A549 (cell line): ENCODE measurements around the gene MORN4. TPM values are rescaled to one million over a fixed set of nuclear protein-coding genes. Genes with fewer than 3 reads are reported as not detected.

Experiments used
- ATAC-seq, 2 experiments: fragments of 200-7000 bp in 1 of 2; fragments of >200 bp in 1 of 2; cut with Nextera tagmentation in 1 of 2; cut with Tn5 transposase in 1 of 2; 3 replicates each; pipeline versions ENCODE4 v1.8.0 to v1.9.1; 2018 to 2020; ENCODE audit warnings: mild to moderate bottlenecking in 1 of 2, moderate library complexity in 1 of 2
- CTCF ChIA-PET: fragments of 300-600 bp; sonication (Branson Sonifier 250); formaldehyde crosslinking; extraction: SDS; loops from one replicate; lab custom pipeline; 2021; ENCODE audit warnings: antibody characterized with exemption, inconsistent platforms; lab: Yijun Ruan, JAX
- POLR2A ChIA-PET: fragments of 350-600 bp; formaldehyde crosslinking; extraction: SDS; loops from one replicate; lab custom pipeline; 2021; ENCODE audit warnings: antibody characterized with exemption, inconsistent platforms; lab: Yijun Ruan, JAX
- DNase-seq, 2 experiments: peaks; one replicate each; pipeline versions ENCODE4 v3.0.0 to v3.0.0-alpha.2; 2011 to 2016; ENCODE audit warnings: low read depth in 1 of 2, low spot score in 1 of 2
- FAIRE-seq: peaks from 2 replicates; lab custom pipeline; 2011; peaks lifted over from hg19 to GRCh38; lab: Jason Lieb, UNC
- H3K27ac ChIP-seq, 2 experiments: fragments of >200 bp; sonication (Bioruptor Twin); formaldehyde crosslinking; 3 replicates each; pipeline ENCODE4 v1.5.1; 2016 to 2017
- H3K4me1 ChIP-seq: fragments of >200 bp; sonication (Bioruptor Twin); formaldehyde crosslinking; 3 replicates; pipeline ENCODE4 v1.6.1; 2016
- H3K4me2 ChIP-seq: fragments of >200 bp; sonication (Bioruptor Twin); formaldehyde crosslinking; 3 replicates; pipeline ENCODE4 v1.6.1; 2016
- H3K4me3 ChIP-seq: fragments of >200 bp; sonication (Bioruptor Twin); formaldehyde crosslinking; 3 replicates; pipeline ENCODE4 v1.5.1; 2016
- H3K9me3 ChIP-seq: fragments of >200 bp; sonication (Bioruptor Twin); formaldehyde crosslinking; 3 replicates; pipeline ENCODE4 v1.6.1; 2016
- EHF ChIP-seq: fragments of 250-450 bp; sonication (Bioruptor Pico); IDR thresholded peaks from 2 replicates; pipeline ENCODE4 v1.5.0; 2020; ENCODE audit warnings: mild to moderate bottlenecking
- EHMT2 ChIP-seq: fragments of 200-600 bp; sonication (generic); IDR thresholded peaks from 2 replicates; pipeline ENCODE4 v1.6.1; 2016; ENCODE audit warnings: antibody characterized with exemption, low read depth, mild to moderate bottlenecking, moderate library complexity
- EP300 ChIP-seq, 2 experiments: fragments of >200 bp; sonication (Bioruptor Twin); formaldehyde crosslinking; IDR thresholded peaks; 2 replicates in 1 of 2; 3 replicates in 1 of 2; pipeline ENCODE4 v1.6.1; 2016 to 2017
- FOSB ChIP-seq: fragments of 250-450 bp; sonication (Bioruptor Pico); IDR thresholded peaks from 2 replicates; pipeline ENCODE4 v1.5.0; 2020; ENCODE audit warnings: mild to moderate bottlenecking, moderate library complexity
- FOSL2 ChIP-seq, 2 experiments: fragments of 450-650 bp in 1 of 2; fragments of >200 bp in 1 of 2; sonication (Bioruptor Twin) in 1 of 2; formaldehyde crosslinking; IDR thresholded peaks; 2 replicates each; pipeline versions ENCODE4 v1.5.0 to v1.6.1; 2016 to 2020; ENCODE audit warnings: mild to moderate bottlenecking in 1 of 2, moderate library complexity in 1 of 2
- HEYL ChIP-seq: fragments of 250-450 bp; sonication (Bioruptor Pico); IDR thresholded peaks from 2 replicates; pipeline ENCODE4 v1.8.0; 2021; ENCODE audit warnings: mild to moderate bottlenecking, moderate library complexity
- HMGXB4 ChIP-seq: fragments of 250-450 bp; sonication (Bioruptor Pico); IDR thresholded peaks from 2 replicates; pipeline ENCODE4 v1.5.0; 2021; ENCODE audit warnings: mild to moderate bottlenecking, moderate library complexity, borderline replicate concordance
- HOXB13 ChIP-seq: fragments of 250-450 bp; sonication (Bioruptor Pico); IDR thresholded peaks from 2 replicates; pipeline ENCODE4 v1.5.0; 2020; ENCODE audit warnings: low read depth, mild to moderate bottlenecking, moderate library complexity
- JUNB ChIP-seq: fragments of >200 bp; sonication (Bioruptor Twin); formaldehyde crosslinking; IDR thresholded peaks from 2 replicates; pipeline ENCODE4 v1.6.1; 2016
- KDM5A ChIP-seq: fragments of 200-600 bp; sonication (generic); IDR thresholded peaks from 2 replicates; pipeline ENCODE4 v1.6.1; 2016; ENCODE audit warnings: antibody characterized with exemption, mild to moderate bottlenecking
- MAFK ChIP-seq: fragments of 450-650 bp; IDR thresholded peaks from 2 replicates; pipeline ENCODE4 v1.6.1; 2014; ENCODE audit not compliant: partially characterized antibody
- MAZ ChIP-seq: fragments of 150-350 bp; IDR thresholded peaks from 2 replicates; pipeline ENCODE4 v1.6.1; 2014; ENCODE audit warnings: antibody characterized with exemption, low read depth, low read length, borderline replicate concordance
- MYC ChIP-seq: IDR thresholded peaks from 2 replicates; pipeline ENCODE4 v1.6.1; 2012; ENCODE audit warnings: mild to moderate bottlenecking, inconsistent platforms, low read length, improper control_type of control experiment, borderline replicate concordance
- NPAS2 ChIP-seq: fragments of 250-450 bp; sonication (Bioruptor Pico); IDR thresholded peaks from 2 replicates; pipeline ENCODE4 v1.8.0; 2022; ENCODE audit warnings: mild to moderate bottlenecking, moderate library complexity, borderline replicate concordance
- NR3C1 ChIP-seq: fragments of >200 bp; sonication (Bioruptor Twin); formaldehyde crosslinking; IDR thresholded peaks from 3 replicates; pipeline ENCODE4 v1.6.1; 2017
- POLR2AphosphoS2 ChIP-seq: conservative IDR thresholded peaks from 2 replicates; pipeline ENCODE4 v1.6.1; 2012; ENCODE audit warnings: low read length, improper control_type of control experiment, inconsistent platforms
- RFX5 ChIP-seq: fragments of 450-650 bp; IDR thresholded peaks from 2 replicates; pipeline ENCODE4 v1.7.1; 2014; ENCODE audit warnings: antibody characterized with exemption, mild to moderate bottlenecking, moderate library complexity
- SMC3 ChIP-seq: fragments of >200 bp; sonication (Bioruptor Twin); formaldehyde crosslinking; IDR thresholded peaks from 3 replicates; pipeline ENCODE4 v1.6.1; 2018; ENCODE audit warnings: inconsistent platforms
- TFCP2L1 ChIP-seq: fragments of 250-450 bp; sonication (Bioruptor Pico); IDR thresholded peaks from 2 replicates; pipeline ENCODE4 v1.5.0; 2021; ENCODE audit warnings: mild to moderate bottlenecking
- TP53 ChIP-seq: fragments of 250-450 bp; sonication (Bioruptor Pico); IDR thresholded peaks from 2 replicates; pipeline ENCODE4 v1.5.0; 2021; ENCODE audit warnings: mild to moderate bottlenecking, moderate library complexity
- WGBS: methylation state at CpG from one replicate; pipeline ENCODE4 v1.1.6; 2017; ENCODE audit errors: missing lambda C conversion rate; 5-methylcytosine and 5-hydroxymethylcytosine counted together
- polyA plus RNA-seq, 4 experiments: library from polyadenylated mRNA; depleted of rRNA in 3 of 4; stranded (reverse); fragments of >200 nt; fragmentation: RNase III in 1 of 4; extraction: RNeasy Plus Mini Kit Qiagen cat#74134 plus additional on column Dnase treatment in 1 of 4; gene quantifications; 2 replicates in 3 of 4; 3 replicates in 1 of 4; pipeline ENCODE4 v1.2.3, GENCODE V29; 2011 to 2017
- TF ChIP-seq, protein P1 (sequence below): fragments of >200 bp; sonication (Bioruptor Twin); formaldehyde crosslinking; IDR thresholded peaks from 3 replicates; pipeline ENCODE4 v1.6.1; 2016
- TF ChIP-seq, protein P2 (sequence below): fragments of 200-600 bp; sonication (generic); IDR thresholded peaks from 2 replicates; pipeline ENCODE4 v1.6.1; 2016; ENCODE audit warnings: antibody characterized with exemption, mild to moderate bottlenecking, moderate library complexity

The MORN4 gene
- polyA plus RNA-seq, 2 of the 4 experiments (the other 2 are of a cell fraction) = 8.9 to 13.8 TPM

DNA sequence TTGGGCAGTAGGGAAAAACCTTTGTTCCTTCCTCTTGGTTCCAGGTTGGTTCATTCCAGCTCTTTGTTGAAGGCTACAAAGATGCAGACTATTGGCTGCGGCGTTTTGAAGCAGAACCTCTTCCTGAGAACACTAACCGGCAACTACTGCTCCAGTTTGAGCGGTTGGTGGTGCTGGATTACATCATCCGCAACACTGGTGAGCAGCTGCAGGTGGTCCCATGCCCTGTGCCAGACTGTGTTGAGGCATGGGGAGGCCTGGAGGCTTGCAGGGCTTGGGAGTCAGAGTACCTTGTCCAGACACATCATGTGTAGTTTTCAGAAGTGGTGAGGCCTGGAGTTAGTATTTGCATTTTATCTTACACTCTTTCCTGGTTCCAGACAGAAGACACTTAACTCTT lies 23.5 kb upstream of the MORN4 start:
- Histone ChIP-seq H3K9me3 (no peaks in the 10 kb centered on the region), H3K4me2 (no peak overlapping the region), H3K4me3 (no peak overlapping the region), H3K4me1 (peaks cover 12% of the 10 kb centered on the region), H3K27ac (no peak overlapping the region)
- FAIRE-seq = no peak
- POLR2A ChIA-PET = no interaction called here
- DNase-seq = no peak
- 95% methylated on average over 5 of the region's 5 CpGs for WGBS
- ATAC-seq = peak; percentile 27 to 43; a peak in 3 of 6 replicates
- TF ChIP-seq SMC3 (no peak), HOXB13 (CRISPR knock-in tag) (no peak), POLR2AphosphoS2 (no peak), TFCP2L1 (CRISPR knock-in tag) (no peak), EHMT2 (no peak), NR3C1 (no peak), EHF (CRISPR knock-in tag) (no peak), EP300 (IDR thresholded peaks at IDR 0.05) (no peak)
- CTCF ChIA-PET = interaction anchor here (1.3 to 37.6 kb wide), 2 partner anchors 22 to 62 kb away, joined by 6 to 1127 read pairs; partner anchors contain the start of genes MARVELD1 and ZFYVE27

GRCh38 chr10:97651773-97652172 lies 18.5 kb upstream of the MORN4 start:
- no peak for FAIRE-seq
- ATAC-seq = no peak
- Histone ChIP-seq H3K4me1 (peaks cover 58% of the 10 kb centered on the region), H3K4me3 (no peak overlapping the region), H3K9me3 (no peaks in the 10 kb centered on the region), H3K27ac (peak overlapping the region; percentile 88 to 91), H3K4me2 (peak overlapping the region; percentile 30)
- WGBS = 26% methylated on average over 3 of the region's 3 CpGs
- no peak for TF ChIP-seq MAZ
- TF ChIP-seq RFX5 = no peak
- no peak for TF ChIP-seq NPAS2 (CRISPR knock-in tag)
- TF ChIP-seq TP53 (CRISPR knock-in tag) = no peak
- TF ChIP-seq JUNB = 0 out of 2 replicates have a peak, but pooled peaks have one; percentile 13
- no peak for TF ChIP-seq FOSL2 (IDR thresholded peaks at IDR 0.05)
- TF ChIP-seq FOSL2 (CRISPR knock-in tag; IDR thresholded peaks at IDR 0.05) = peak; percentile 4; the same call in 1 of the 2 replicates
- no peak for TF ChIP-seq EP300 (IDR thresholded peaks at IDR 0.05)
- TF ChIP-seq MAFK = peak; percentile 65
- no peak for TF ChIP-seq HMGXB4
- TF ChIP-seq FOSB (CRISPR knock-in tag) = no peak
- ChIA-PET POLR2A (no interaction called here), CTCF (no interaction called here)
- peak in 1 of 2 experiments; percentile 43 for DNase-seq

DNA sequence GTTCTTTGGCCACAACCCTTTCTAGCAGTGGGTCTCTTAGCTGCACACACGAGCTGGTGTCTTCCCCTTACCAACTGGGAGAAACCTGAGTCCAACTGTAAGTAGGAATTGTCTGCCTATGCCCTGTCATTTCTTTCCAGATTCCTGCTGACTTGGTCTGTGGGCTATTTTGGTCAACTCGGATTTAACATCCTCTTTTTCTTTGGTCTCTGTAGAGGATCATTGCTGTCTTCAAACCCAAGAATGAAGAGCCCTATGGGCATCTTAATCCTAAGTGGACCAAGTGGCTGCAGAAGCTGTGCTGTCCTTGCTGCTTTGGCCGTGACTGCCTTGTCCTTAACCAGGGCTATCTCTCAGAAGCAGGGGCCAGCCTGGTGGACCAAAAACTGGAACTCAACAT lies 17.4 kb upstream of the MORN4 start:
- Histone ChIP-seq H3K4me3 (no peak overlapping the region), H3K27ac (peak overlapping the region; percentile 88 to 91), H3K9me3 (no peaks in the 10 kb centered on the region), H3K4me2 (no peak overlapping the region; the same call in 2 of the 3 replicates), H3K4me1 (peaks cover 58% of the 10 kb centered on the region)
- WGBS = 93% methylated on average over 3 of the region's 3 CpGs
- ATAC-seq (no peak), FAIRE-seq (no peak), DNase-seq (no peak)
- POLR2A ChIA-PET = no interaction called here
- TF ChIP-seq HEYL = no peak
- TF ChIP-seq, protein P1, sequence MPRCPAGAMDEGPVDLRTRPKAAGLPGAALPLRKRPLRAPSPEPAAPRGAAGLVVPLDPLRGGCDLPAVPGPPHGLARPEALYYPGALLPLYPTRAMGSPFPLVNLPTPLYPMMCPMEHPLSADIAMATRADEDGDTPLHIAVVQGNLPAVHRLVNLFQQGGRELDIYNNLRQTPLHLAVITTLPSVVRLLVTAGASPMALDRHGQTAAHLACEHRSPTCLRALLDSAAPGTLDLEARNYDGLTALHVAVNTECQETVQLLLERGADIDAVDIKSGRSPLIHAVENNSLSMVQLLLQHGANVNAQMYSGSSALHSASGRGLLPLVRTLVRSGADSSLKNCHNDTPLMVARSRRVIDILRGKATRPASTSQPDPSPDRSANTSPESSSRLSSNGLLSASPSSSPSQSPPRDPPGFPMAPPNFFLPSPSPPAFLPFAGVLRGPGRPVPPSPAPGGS = no peak
- no peak for TF ChIP-seq MAFK
- TF ChIP-seq KDM5A = no peak
- no peak for TF ChIP-seq MYC
- TF ChIP-seq, protein P2, sequence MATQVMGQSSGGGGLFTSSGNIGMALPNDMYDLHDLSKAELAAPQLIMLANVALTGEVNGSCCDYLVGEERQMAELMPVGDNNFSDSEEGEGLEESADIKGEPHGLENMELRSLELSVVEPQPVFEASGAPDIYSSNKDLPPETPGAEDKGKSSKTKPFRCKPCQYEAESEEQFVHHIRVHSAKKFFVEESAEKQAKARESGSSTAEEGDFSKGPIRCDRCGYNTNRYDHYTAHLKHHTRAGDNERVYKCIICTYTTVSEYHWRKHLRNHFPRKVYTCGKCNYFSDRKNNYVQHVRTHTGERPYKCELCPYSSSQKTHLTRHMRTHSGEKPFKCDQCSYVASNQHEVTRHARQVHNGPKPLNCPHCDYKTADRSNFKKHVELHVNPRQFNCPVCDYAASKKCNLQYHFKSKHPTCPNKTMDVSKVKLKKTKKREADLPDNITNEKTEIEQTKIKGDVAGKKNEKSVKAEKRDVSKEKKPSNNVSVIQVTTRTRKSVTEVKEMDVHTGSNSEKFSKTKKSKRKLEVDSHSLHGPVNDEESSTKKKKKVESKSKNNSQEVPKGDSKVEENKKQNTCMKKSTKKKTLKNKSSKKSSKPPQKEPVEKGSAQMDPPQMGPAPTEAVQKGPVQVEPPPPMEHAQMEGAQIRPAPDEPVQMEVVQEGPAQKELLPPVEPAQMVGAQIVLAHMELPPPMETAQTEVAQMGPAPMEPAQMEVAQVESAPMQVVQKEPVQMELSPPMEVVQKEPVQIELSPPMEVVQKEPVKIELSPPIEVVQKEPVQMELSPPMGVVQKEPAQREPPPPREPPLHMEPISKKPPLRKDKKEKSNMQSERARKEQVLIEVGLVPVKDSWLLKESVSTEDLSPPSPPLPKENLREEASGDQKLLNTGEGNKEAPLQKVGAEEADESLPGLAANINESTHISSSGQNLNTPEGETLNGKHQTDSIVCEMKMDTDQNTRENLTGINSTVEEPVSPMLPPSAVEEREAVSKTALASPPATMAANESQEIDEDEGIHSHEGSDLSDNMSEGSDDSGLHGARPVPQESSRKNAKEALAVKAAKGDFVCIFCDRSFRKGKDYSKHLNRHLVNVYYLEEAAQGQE = no peak
- CTCF ChIA-PET = no interaction called here
